Neuronal stem cell (in vitro differentiated cells): ENCODE measurements around the gene GCGR.

Experiments used
- DNase-seq: peaks from one replicate; pipeline ENCODE4 v3.0.0-alpha.2; 2013; ENCODE audit warnings: low spot score
- H2AFZ ChIP-seq: one replicate; pipeline ENCODE4 v1.6.1; 2013; ENCODE audit warnings: mild to moderate bottlenecking, low read length, inconsistent platforms
- H2AK5ac ChIP-seq: 2 replicates; pipeline ENCODE4 v1.6.1; 2013; ENCODE audit warnings: low read depth, mild to moderate bottlenecking, inconsistent platforms, low read length, moderate library complexity, mixed read lengths
- H2BK120ac ChIP-seq: 2 replicates; pipeline ENCODE4 v1.6.1; 2013; ENCODE audit warnings: low read depth, mild to moderate bottlenecking, inconsistent platforms, low read length, moderate library complexity, mixed read lengths
- H2BK12ac ChIP-seq: one replicate; pipeline ENCODE4 v1.6.1; 2013; ENCODE audit warnings: low read length, inconsistent platforms
- H2BK15ac ChIP-seq: 2 replicates; pipeline ENCODE4 v1.6.1; 2013; ENCODE audit warnings: mild to moderate bottlenecking, low read length, inconsistent platforms, mixed read lengths
- H2BK5ac ChIP-seq: one replicate; pipeline ENCODE4 v1.6.1; 2013; ENCODE audit warnings: inconsistent platforms, mild to moderate bottlenecking, low read length, moderate library complexity
- H3K14ac ChIP-seq: one replicate; pipeline ENCODE4 v1.6.1; 2013; ENCODE audit warnings: low read length, inconsistent platforms
- H3K18ac ChIP-seq: 2 replicates; pipeline ENCODE4 v1.6.1; 2013; ENCODE audit warnings: low read length, inconsistent platforms
- H3K23ac ChIP-seq: 2 replicates; pipeline ENCODE4 v1.6.1; 2013; ENCODE audit warnings: low read depth, mild to moderate bottlenecking, mixed read lengths, low read length, inconsistent platforms; ENCODE audit not compliant: poor library complexity
- H3K27ac ChIP-seq: replicated peaks from 3 replicates; pipeline ENCODE4 v1.5.1; 2013; ENCODE audit warnings: low read length, inconsistent platforms
- H3K27me3 ChIP-seq, 3 experiments: 2 replicates each; pipeline ENCODE4 v1.6.1; 2013; ENCODE audit warnings: low read length in 3 of 3, mild to moderate bottlenecking in 2 of 3, inconsistent platforms in 1 of 3, low read depth in 1 of 3, mixed read lengths in 1 of 3, moderate library complexity in 1 of 3; ENCODE audit not compliant: control insufficient read depth in 3 of 3, insufficient read depth in 3 of 3
- H3K36me3 ChIP-seq, 2 donors: replicated peaks in 1 of 2; 2 replicates each; pipeline ENCODE4 v1.6.1; 2013; ENCODE audit warnings: low read length in 2 of 2; ENCODE audit not compliant: control insufficient read depth in 2 of 2, insufficient read depth in 2 of 2
- H3K4ac ChIP-seq: 2 replicates; pipeline ENCODE4 v1.6.1; 2013; ENCODE audit warnings: inconsistent platforms, mild to moderate bottlenecking, low read length, moderate library complexity
- H3K4me1 ChIP-seq, 2 donors: 1 replicate in 1 of 2; 2 replicates in 1 of 2; pipeline ENCODE4 v1.6.1; 2013; ENCODE audit warnings: low read length in 2 of 2, low read depth in 1 of 2; ENCODE audit not compliant: control insufficient read depth in 2 of 2, insufficient read depth in 1 of 2
- H3K4me2 ChIP-seq: one replicate; pipeline ENCODE4 v1.6.1; 2013; ENCODE audit warnings: mild to moderate bottlenecking, low read length, inconsistent platforms; ENCODE audit not compliant: insufficient read depth, poor library complexity, severe bottlenecking
- H3K4me3 ChIP-seq, 2 donors: 2 replicates each; pipeline ENCODE4 v1.5.1; 2013; ENCODE audit warnings: low read length in 2 of 2, mild to moderate bottlenecking in 2 of 2, inconsistent platforms in 1 of 2, moderate library complexity in 1 of 2
- H3K79me1 ChIP-seq: one replicate; pipeline ENCODE4 v1.6.1; 2013; ENCODE audit warnings: low read depth, mild to moderate bottlenecking, inconsistent platforms, low read length, moderate library complexity
- H3K9ac ChIP-seq: one replicate; pipeline ENCODE4 v1.6.1; 2013; ENCODE audit warnings: mild to moderate bottlenecking, low read depth, low read length, inconsistent platforms; ENCODE audit not compliant: poor library complexity
- H3K9me3 ChIP-seq, 2 donors: replicated peaks in 1 of 2; 2 replicates each; pipeline versions ENCODE3 to v1.6.1; 2013; ENCODE audit warnings: low read length in 2 of 2, mild to moderate bottlenecking in 2 of 2, inconsistent platforms in 1 of 2, low read depth in 1 of 2, mixed read lengths in 1 of 2, moderate library complexity in 1 of 2; ENCODE audit not compliant: control insufficient read depth in 2 of 2, insufficient read depth in 1 of 2
- H4K8ac ChIP-seq: one replicate; pipeline ENCODE4 v1.6.1; 2013; ENCODE audit warnings: low read depth, mild to moderate bottlenecking, inconsistent platforms, low read length, moderate library complexity
- H4K91ac ChIP-seq: one replicate; pipeline ENCODE4 v1.6.1; 2013; ENCODE audit warnings: low read length, low read depth, mild to moderate bottlenecking, inconsistent platforms; ENCODE audit not compliant: poor library complexity
- WGBS, 2 donors: extraction: QIAGEN DNeasy Blood & Tissue Kit; methylation state at CpG; one replicate each; pipeline ENCODE4 v1.1.7; 2013; ENCODE audit warnings: missing lambda C conversion rate in 2 of 2, mixed read lengths in 1 of 2; ENCODE audit not compliant: insufficient read length in 2 of 2, insufficient replicate concordance in 1 of 2; ENCODE audit errors: extremely low coverage in 2 of 2; 5-methylcytosine and 5-hydroxymethylcytosine counted together

The GCGR gene

GRCh38 chr17:81833160-81833920 is 29.4 kb downstream of the GCGR start, which contains the start of gene MCRIP1:
MCRIP1 (minus strand) TSS chr17:81833291; CDS start chr17:81824506, 8,785 bp downstream.
- Histone ChIP-seq H2BK12ac (peak within 1 kb of the TSS; percentile 77), H3K4me2 (peak within 1 kb of the TSS; percentile 95), H3K14ac (peak within 1 kb of the TSS; percentile 61), H2AK5ac (peak within 1 kb of the TSS; percentile 99), H2BK120ac (no peak within 1 kb of the TSS), H3K9ac (peak within 1 kb of the TSS; percentile 99), H2BK15ac (peak within 1 kb of the TSS; percentile 92), H3K9me3 (no peaks in the 10 kb centered on the region), H3K79me1 (peaks cover 31% of the 10 kb centered on the region), H3K4ac (peak within 1 kb of the TSS; percentile 26), H3K27me3 (no peaks in the 10 kb centered on the region), H2AFZ (peak within 1 kb of the TSS; percentile 83), H3K23ac (peak within 1 kb of the TSS; percentile 89), H3K18ac (peak within 1 kb of the TSS; percentile 98), H3K4me1 (peaks cover 6 to 19% of the 10 kb centered on the region in 2 donors), H4K8ac (no peak within 1 kb of the TSS), H2BK5ac (peak within 1 kb of the TSS; percentile 82), H3K4me3 (peak within 1 kb of the TSS; percentile 81 to 97), H3K27ac (peak within 1 kb of the TSS; percentile 56), H3K36me3 (peaks cover 2 to 9% of the 10 kb centered on the region in 2 donors), H4K91ac (no peak within 1 kb of the TSS)
- no CpG with 5 or more reads among the region's 76 CpGs for WGBS, 2 donors
- peak; percentile 92 for DNase-seq

- Histone ChIP-seq H3K4me3 (peak overlapping the region; percentile 81 to 96), H3K79me1 (peaks cover 26% of the 10 kb centered on the region), H3K27ac (peak overlapping the region; percentile 56), H2AFZ (peak overlapping the region; percentile 83), H2BK120ac (no peak overlapping the region), H3K27me3 (no peaks in the 10 kb centered on the region), H2BK15ac (peak overlapping the region; percentile 92), H3K9me3 (no peaks in the 10 kb centered on the region), H3K36me3 (peaks cover 2 to 9% of the 10 kb centered on the region in 2 donors), H4K91ac (no peak overlapping the region), H3K4me2 (peak overlapping the region; percentile 77), H3K4me1 (peaks cover 6 to 11% of the 10 kb centered on the region in 2 donors), H3K18ac (peak overlapping the region; percentile 98), H3K4ac (peak overlapping the region; percentile 1), H3K14ac (peak overlapping the region; percentile 5), H2BK12ac (peak overlapping the region; percentile 77), H3K9ac (peak overlapping the region; percentile 99), H2BK5ac (peak overlapping the region; percentile 82), H2AK5ac (peak overlapping the region; percentile 99), H3K23ac (peak overlapping the region; percentile 89), H4K8ac (peak overlapping the region; percentile 17)
- no peak for DNase-seq
- WGBS, 2 donors = no CpG with 5 or more reads among the region's 31 CpGs
Observed at GRCh38 chr17:81833921-81834830, 30.2 kb downstream of the GCGR start.

- WGBS, 2 donors = no CpG with 5 or more reads among the region's 26 CpGs
- Histone ChIP-seq H2AK5ac (peak within 1 kb of the TSS; percentile 63), H2AFZ (peak within 1 kb of the TSS; percentile 83), H2BK15ac (no peak within 1 kb of the TSS), H2BK12ac (peak within 1 kb of the TSS; percentile 7), H3K79me1 (peaks cover 22% of the 10 kb centered on the region), H3K4me3 (peak within 1 kb of the TSS; percentile 81 to 96), H3K27me3 (no peaks in the 10 kb centered on the region), H3K4me1 (peaks cover 6 to 11% of the 10 kb centered on the region in 2 donors), H3K36me3 (peaks cover 2 to 7% of the 10 kb centered on the region in 2 donors), H3K14ac (no peak within 1 kb of the TSS), H3K27ac (no peak within 1 kb of the TSS), H4K8ac (peak within 1 kb of the TSS; percentile 65), H3K18ac (no peak within 1 kb of the TSS), H2BK120ac (no peak within 1 kb of the TSS), H3K9me3 (no peaks in the 10 kb centered on the region), H3K4ac (peak within 1 kb of the TSS; percentile 1), H4K91ac (no peak within 1 kb of the TSS), H2BK5ac (no peak within 1 kb of the TSS), H3K4me2 (peak within 1 kb of the TSS; percentile 77), H3K23ac (peak within 1 kb of the TSS; percentile 80), H3K9ac (peak within 1 kb of the TSS; percentile 30)
- DNase-seq = no peak
Observed at GRCh38 chr17:81834831-81835267, 30.9 kb downstream of the GCGR start, which contains the start of gene PPP1R27. PPP1R27 (minus strand) TSS chr17:81835050; CDS start chr17:81834953, 97 bp downstream.
